Heart right ventricle (tissue), 16 donors: Measurements from ENCODE around the gene PTPN11. TPM values are rescaled to one million over a fixed set of nuclear protein-coding genes. Genes with fewer than 3 reads are reported as not detected.

Source experiments
- ATAC-seq, 8 donors: fragments of 200-7000 bp; cut with Tn5 transposase; one replicate each; pipeline ENCODE4 v1.9.1; 2020; ENCODE audit warnings: mild to moderate bottlenecking in 8 of 8, moderate library complexity in 8 of 8, moderate number of reproducible peaks in 1 of 8
- DNase-seq, 2 donors: peaks; one replicate each; pipeline ENCODE4 v3.0.0-alpha.2; 2020
- H3K27ac ChIP-seq, 10 donors: fragments of 200-600 bp; sonication (generic) in 2 of 10; one replicate each; pipeline versions ENCODE4 v1.5.0 to v1.8.0; 2020 to 2022; ENCODE audit warnings: mild to moderate bottlenecking in 3 of 10
- H3K27me3 ChIP-seq, 7 donors: fragments of 200-600 bp; one replicate each; pipeline ENCODE4 v1.8.0; 2021 to 2022; ENCODE audit warnings: mild to moderate bottlenecking in 2 of 7
- H3K36me3 ChIP-seq, 9 donors: fragments of 200-600 bp; sonication (generic) in 1 of 9; one replicate each; pipeline versions ENCODE4 v1.5.0 to v1.8.0; 2020 to 2022; ENCODE audit warnings: mild to moderate bottlenecking in 2 of 9
- H3K4me1 ChIP-seq, 9 donors: fragments of 200-600 bp; sonication (generic) in 1 of 9; one replicate each; pipeline versions ENCODE4 v1.5.0 to v1.8.0; 2020 to 2022; ENCODE audit warnings: mild to moderate bottlenecking in 4 of 9
- H3K4me3 ChIP-seq, 10 donors: fragments of 200-600 bp; sonication (generic) in 2 of 10; one replicate each; pipeline versions ENCODE4 v1.5.0 to v1.8.0; 2020 to 2022; ENCODE audit warnings: mild to moderate bottlenecking in 7 of 10, moderate library complexity in 2 of 10
- H3K9me3 ChIP-seq, 11 donors: fragments of 200-600 bp in 10 of 11; sonication (generic) in 2 of 11; one replicate each; pipeline versions ENCODE4 v1.5.0 to v1.8.0; 2013 to 2022; ENCODE audit warnings: mild to moderate bottlenecking in 2 of 11, control low read depth in 1 of 11, moderate library complexity in 1 of 11
- WGBS, 2 donors: extraction: QIAGEN DNeasy Blood & Tissue Kit; methylation state at CpG; one replicate each; pipeline ENCODE4 v1.1.7; 2013; ENCODE audit warnings: inconsistent platforms in 1 of 2; 5-methylcytosine and 5-hydroxymethylcytosine counted together
- intact Hi-C, 10 donors: fragments of 100-400 bp; cut with DNase I; formaldehyde crosslinking; loops; one replicate each; pipeline versions ENCODE4 v1.11.1 to v1.14.2; 2022
- polyA plus RNA-seq, 2 donors: library from polyadenylated mRNA; stranded (reverse); fragments of 200-250 nt; gene quantifications; one replicate each; pipeline ENCODE4 v1.2.3, GENCODE V29; 2013
- total RNA-seq, 10 donors: library from RNA; stranded (reverse); fragmentation: NEBNext Ultra II Directional in 3 of 10; extraction: Animal tissue kit (Norgen Biotek cat#: 25700) in 3 of 10; gene quantifications; one replicate each; pipeline versions ENCODE4 v1.2.1 to v1.2.4, GENCODE V29; 2021 to 2023
- TF ChIP-seq, protein P1 (sequence below), 9 donors: fragments of 200-600 bp; sonication (generic) in 2 of 9; IDR thresholded peaks; one replicate each; pipeline versions ENCODE4 v1.5.0 to v1.8.0; 2021 to 2022; ENCODE audit warnings: antibody characterized with exemption in 9 of 9, mild to moderate bottlenecking in 5 of 9, moderate library complexity in 1 of 9
- donor health status: Arrhythmogenic right ventricular cardiomyopathy.
- donor health status: ischemic (EF 13 %, LVEDD 7.1; RV severe dilation, severe dysfunction).
- donor health status: healthy with polysubstance abuse.
- donor health status: DM: no; HTN: yes; CAD: no.
- donor health status: DM: no; HTN: no; CAD: no.
- donor health status: ischemic (EF 25% LVEDD 6.9; RV normal size, moderate dysfunction).
- donor health status: ischemic (EF 25% LVEDD 5.7; RV mildly dilated, moderate dysfunction).
- donor health status: healthy.
- donor health status: DM: yes; HTN: yes; CAD: no.
- donor health status: Ischemic cardiomyopathy.
- donor health status: ischemic (EF 35%, LVEDD 5.7; RV mildly dilated, moderate dysfunction).
- donor health status: nonischemic (EF 11% LVEDD 7.7; RV severe dilation, severe dysfunction).
- donor health status: DM: yes; HTN: yes; CAD: no.
- donor health status: PGD.
- donor health status: ischemic (EF 29% LVEDD 5.4; RV normal size, mild dysfunction).
- donor health status: nonischemic (EF 23%, LVEDD 6.1; RV moderate dilation, normal function).

PTPN11 gene
- total and polyA plus RNA-seq, 12 donors, result 22.4 to 222 (median 141) TPM

- no peak for ATAC-seq
- peaks cover 0 to 100% (median 38%) of the 10 kb centered on the region in 9 donors for H3K36me3 ChIP-seq
Observed at GRCh38 chr12:112488257-112488876, 69.6 kb downstream of the PTPN11 start.

DNA sequence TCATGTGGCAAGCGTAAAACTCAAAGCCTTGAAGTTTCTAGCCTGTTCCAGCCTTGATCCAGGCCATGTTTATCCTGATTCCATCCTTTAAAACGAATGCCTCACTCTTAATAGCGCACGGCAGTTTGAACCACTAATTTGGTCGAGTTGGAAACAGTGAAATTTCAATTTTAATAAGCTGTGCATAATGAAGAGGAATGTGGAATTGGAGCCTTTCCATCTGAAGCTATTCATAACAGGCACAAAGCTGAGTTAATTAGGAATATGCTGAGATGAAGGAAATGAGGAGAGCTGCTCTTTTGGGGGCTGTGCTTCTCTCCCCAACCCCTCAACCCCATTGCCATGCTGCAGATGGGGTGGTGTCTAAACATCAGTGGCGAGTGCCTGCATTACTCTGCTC, 70.7 kb downstream of the PTPN11 start:
- H3K4me3 ChIP-seq, result no peak overlapping the region
- H3K27ac ChIP-seq, result no peak overlapping the region
- 95% methylated on average over 6 of the region's 6 CpGs for WGBS, 2 donors
- no peak for ATAC-seq
- TF ChIP-seq, protein P1, sequence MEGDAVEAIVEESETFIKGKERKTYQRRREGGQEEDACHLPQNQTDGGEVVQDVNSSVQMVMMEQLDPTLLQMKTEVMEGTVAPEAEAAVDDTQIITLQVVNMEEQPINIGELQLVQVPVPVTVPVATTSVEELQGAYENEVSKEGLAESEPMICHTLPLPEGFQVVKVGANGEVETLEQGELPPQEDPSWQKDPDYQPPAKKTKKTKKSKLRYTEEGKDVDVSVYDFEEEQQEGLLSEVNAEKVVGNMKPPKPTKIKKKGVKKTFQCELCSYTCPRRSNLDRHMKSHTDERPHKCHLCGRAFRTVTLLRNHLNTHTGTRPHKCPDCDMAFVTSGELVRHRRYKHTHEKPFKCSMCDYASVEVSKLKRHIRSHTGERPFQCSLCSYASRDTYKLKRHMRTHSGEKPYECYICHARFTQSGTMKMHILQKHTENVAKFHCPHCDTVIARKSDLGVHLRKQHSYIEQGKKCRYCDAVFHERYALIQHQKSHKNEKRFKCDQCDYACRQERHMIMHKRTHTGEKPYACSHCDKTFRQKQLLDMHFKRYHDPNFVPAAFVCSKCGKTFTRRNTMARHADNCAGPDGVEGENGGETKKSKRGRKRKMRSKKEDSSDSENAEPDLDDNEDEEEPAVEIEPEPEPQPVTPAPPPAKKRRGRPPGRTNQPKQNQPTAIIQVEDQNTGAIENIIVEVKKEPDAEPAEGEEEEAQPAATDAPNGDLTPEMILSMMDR (IDR thresholded peaks at IDR 0.05), result no peak
- no peaks in the 10 kb centered on the region for H3K4me1 ChIP-seq
- H3K27me3 ChIP-seq, result no peaks in the 10 kb centered on the region
- no peaks in the 10 kb centered on the region for H3K9me3 ChIP-seq
- intact Hi-C loops, result no loop called here
- no peak for DNase-seq
- H3K36me3 ChIP-seq, result peaks cover 0 to 100% (median 35%) of the 10 kb centered on the region in 9 donors

More at GRCh38 chr12:112488257-112488876, 69.6 kb downstream of the PTPN11 start:
- H3K27me3 ChIP-seq, result no peaks in the 10 kb centered on the region
- DNase-seq, result no peak
- no peaks in the 10 kb centered on the region for H3K4me1 ChIP-seq
- 93% methylated on average over 6 of the region's 6 CpGs for WGBS, 2 donors
- H3K9me3 ChIP-seq, result no peaks in the 10 kb centered on the region
- H3K27ac ChIP-seq, result no peak overlapping the region
- no peak overlapping the region for H3K4me3 ChIP-seq
- intact Hi-C loops, result no loop called here
- TF ChIP-seq, protein P1 (IDR thresholded peaks at IDR 0.05), result no peak

- no peak for ATAC-seq
- intact Hi-C loops, result no loop called here
Observed at GRCh38 chr12:112496496-112496895, 77.7 kb downstream of the PTPN11 start.

DNA sequence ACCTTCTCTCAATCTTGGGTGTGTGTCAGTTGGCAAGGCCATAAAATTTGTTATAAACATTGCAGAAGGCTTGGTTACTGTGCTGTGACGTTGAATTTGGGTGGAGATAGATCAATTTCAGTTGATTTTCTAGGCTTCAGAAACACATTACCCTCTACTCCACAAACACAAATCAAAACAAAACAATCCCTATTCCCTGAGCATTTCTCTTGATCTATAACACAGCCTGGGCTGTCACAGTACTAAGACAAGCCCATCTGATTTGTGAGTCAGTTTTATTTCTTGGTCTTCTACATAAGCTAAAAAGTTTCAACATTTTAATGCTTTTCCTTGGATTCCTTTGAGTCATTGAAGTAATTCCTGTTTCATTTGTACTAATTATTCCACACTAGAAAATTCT, 79.8 kb downstream of the PTPN11 start:
- ATAC-seq, result no peak
- no peak overlapping the region for H3K4me3 ChIP-seq
- WGBS, 2 donors, result 93 to 98% methylated on average over 1 of the region's 1 CpG
- H3K27ac ChIP-seq, result no peak overlapping the region
- no peaks in the 10 kb centered on the region for H3K4me1 ChIP-seq
- peaks cover 0 to 99% (median 16%) of the 10 kb centered on the region in 9 donors for H3K36me3 ChIP-seq
- intact Hi-C loops, result no loop called here
- TF ChIP-seq, protein P1 (IDR thresholded peaks at IDR 0.05), result no peak
- no peaks in the 10 kb centered on the region for H3K27me3 ChIP-seq
- DNase-seq, result no peak
- H3K9me3 ChIP-seq, result no peaks in the 10 kb centered on the region

More at GRCh38 chr12:112496496-112496895, 77.7 kb downstream of the PTPN11 start:
- Histone ChIP-seq H3K9me3 (no peaks in the 10 kb centered on the region), H3K27me3 (no peaks in the 10 kb centered on the region), H3K27ac (no peak overlapping the region), H3K36me3 (peaks cover 0 to 99% (median 7%) of the 10 kb centered on the region in 9 donors), H3K4me1 (no peaks in the 10 kb centered on the region), H3K4me3 (no peak overlapping the region)
- no peak for DNase-seq
- WGBS, 2 donors, result 99% methylated on average over 3 of the region's 3 CpGs
- TF ChIP-seq, protein P1 (IDR thresholded peaks at IDR 0.05), result no peak
